HepG2 (cell line): ENCODE measurements around the gene COL9A2. TPM values are rescaled to one million over a fixed set of nuclear protein-coding genes. Genes with fewer than 3 reads are reported as not detected.

ENCODE experiments used
- ATAC-seq: fragments of 200-7000 bp; cut with Tn5 transposase; 3 replicates; pipeline ENCODE4 v1.9.1; 2020; ENCODE audit warnings: mild to moderate bottlenecking, moderate library complexity
- BruUV-seq: library from RNA; stranded (reverse); fragments of 400-500 nt; replicated peaks from 2 replicates; lab custom pipeline; 2021; lab: Mats Ljungman, UMichigan
- CTCF ChIA-PET: fragments of 300-600 bp; formaldehyde crosslinking; extraction: SDS; loops from one replicate; lab custom pipeline; 2021; ENCODE audit warnings: low total read pairs, inconsistent platforms, low intra/inter-chr PET ratio; lab: Yijun Ruan, JAX
- POLR2A ChIA-PET: fragments of 350-600 bp; sonication (Branson Sonifier 250); formaldehyde crosslinking; loops from one replicate; lab custom pipeline; 2020; ENCODE audit warnings: antibody characterized with exemption, inconsistent platforms; lab: Yijun Ruan, JAX
- DNase-seq: peaks from one replicate; pipeline ENCODE4 v3.0.0-alpha.2; 2015; ENCODE audit warnings: low spot score
- FAIRE-seq: peaks from 3 replicates; lab custom pipeline; 2011; peaks lifted over from hg19 to GRCh38; lab: Jason Lieb, UNC
- H2AFZ ChIP-seq: one replicate; pipeline ENCODE4 v1.6.1; 2011; ENCODE audit warnings: low read length, inconsistent platforms
- H3K27ac ChIP-seq: fragments of 300-600 bp; 3 replicates; pipeline ENCODE4 v1.8.0; 2011; ENCODE audit warnings: mixed run types, mild to moderate bottlenecking, mixed read lengths, low read length, inconsistent platforms; ENCODE audit not compliant: insufficient read depth; ENCODE audit errors: extremely low read length
- H3K27me3 ChIP-seq, 2 experiments: fragments of 200-600 bp in 1 of 2; 2 replicates in 1 of 2; 3 replicates in 1 of 2; pipeline versions ENCODE4 v1.6.0 to v1.8.0; 2011; ENCODE audit warnings: low read length in 2 of 2, mild to moderate bottlenecking in 2 of 2, moderate library complexity in 2 of 2, inconsistent platforms in 1 of 2; ENCODE audit not compliant: insufficient read depth in 2 of 2, control insufficient read depth in 1 of 2
- H3K36me3 ChIP-seq, 2 experiments: fragments of 200-600 bp in 1 of 2; replicated peaks in 1 of 2; 2 replicates in 1 of 2; 3 replicates in 1 of 2; pipeline versions ENCODE4 v1.5.1 to v1.8.0; 2011; ENCODE audit warnings: low read length in 2 of 2, inconsistent platforms in 1 of 2; ENCODE audit not compliant: insufficient read depth in 2 of 2, control insufficient read depth in 1 of 2
- H3K4me1 ChIP-seq: 2 replicates; pipeline ENCODE4 v1.5.1; 2012; ENCODE audit warnings: low read length, inconsistent platforms; ENCODE audit not compliant: insufficient read depth
- H3K4me2 ChIP-seq: 2 replicates; pipeline ENCODE4 v1.6.0; 2011; ENCODE audit warnings: low read depth, low read length, inconsistent platforms
- H3K4me3 ChIP-seq, 3 experiments: fragments of 200-600 bp in 1 of 3; sonication (generic), shearing (Covaris generic) in 1 of 3; replicated peaks in 1 of 3; 2 replicates each; pipeline ENCODE4 v1.5.1; 2011 to 2016; ENCODE audit warnings: low read length in 3 of 3, inconsistent platforms in 2 of 3, low read depth in 2 of 3, mild to moderate bottlenecking in 2 of 3, control low read depth in 1 of 3, mixed read lengths in 1 of 3; ENCODE audit not compliant: insufficient read depth in 1 of 3
- H3K79me2 ChIP-seq: one replicate; pipeline ENCODE4 v1.6.1; 2011; ENCODE audit warnings: low read length, inconsistent platforms; ENCODE audit not compliant: insufficient read depth
- H3K9ac ChIP-seq: 2 replicates; pipeline ENCODE4 v1.6.0; 2011; ENCODE audit warnings: mild to moderate bottlenecking, low read depth, low read length, inconsistent platforms; ENCODE audit not compliant: insufficient read depth
- H3K9me3 ChIP-seq: 2 replicates; pipeline ENCODE4 v1.5.1; 2012; ENCODE audit warnings: mild to moderate bottlenecking, low read length
- H4K20me1 ChIP-seq: 2 replicates; pipeline ENCODE4 v1.6.0; 2011; ENCODE audit warnings: inconsistent platforms, mild to moderate bottlenecking, low read length, moderate library complexity; ENCODE audit not compliant: insufficient read depth
- DMTF1 ChIP-seq: sonication (generic); formaldehyde crosslinking; IDR thresholded peaks from 2 replicates; pipeline ENCODE4 v1.4.0; 2020; ENCODE audit warnings: mild to moderate bottlenecking, missing genetic modification reagents
- REXO4 ChIP-seq: sonication (generic); formaldehyde crosslinking; IDR thresholded peaks from 2 replicates; pipeline ENCODE4 v1.8.0; 2022; ENCODE audit warnings: missing genetic modification reagents, mild to moderate bottlenecking, borderline replicate concordance
- SIN3A ChIP-seq: IDR thresholded peaks from 2 replicates; pipeline ENCODE4 v1.6.1; 2011; ENCODE audit warnings: low read depth, mild to moderate bottlenecking, control low read depth, low read length, borderline replicate concordance
- SMYD3 ChIP-seq: sonication (generic); formaldehyde crosslinking; IDR thresholded peaks from 2 replicates; pipeline ENCODE4 v1.8.1; 2023; ENCODE audit warnings: mild to moderate bottlenecking, missing genetic modification reagents
- TEAD3 ChIP-seq: optimal IDR thresholded peaks from 2 replicates; pipeline ENCODE3; 2016; ENCODE audit warnings: borderline replicate concordance
- TERF1 ChIP-seq: sonication (generic); formaldehyde crosslinking; IDR thresholded peaks from 2 replicates; pipeline ENCODE4 v1.8.0; 2022; ENCODE audit warnings: mild to moderate bottlenecking, missing genetic modification reagents, moderate library complexity
- ZNF30 ChIP-seq: sonication (generic); formaldehyde crosslinking; IDR thresholded peaks from 2 replicates; pipeline ENCODE4 v1.5.0; 2020; ENCODE audit warnings: mild to moderate bottlenecking, missing genetic modification reagents
- ZNF577 ChIP-seq: sonication (generic); formaldehyde crosslinking; IDR thresholded peaks from 2 replicates; pipeline ENCODE4 v1.4.0; 2020; ENCODE audit warnings: mild to moderate bottlenecking, low read depth, missing genetic modification reagents, borderline replicate concordance
- ZNF644 ChIP-seq: IDR thresholded peaks from 2 replicates; pipeline ENCODE4 v1.6.1; 2016; ENCODE audit warnings: low read depth
- WGBS: methylation state at CpG from one replicate; pipeline ENCODE4 v1.1.6; 2017; ENCODE audit warnings: low lambda C conversion rate; 5-methylcytosine and 5-hydroxymethylcytosine counted together
- in situ Hi-C: cut with HindIII; loops from 2 replicates; pipeline ENCODE4 v1.10.0; 2017; ENCODE audit warnings: low pct_unique_long_range_greater_than_20kb; ENCODE audit not compliant: extremely low pct_ligation_motif_present
- intact Hi-C: fragments of 100-400 bp; cut with micrococcal nuclease; formaldehyde crosslinking; loops from one replicate; pipeline ENCODE4 v1.10.0; 2022; ENCODE audit not compliant: unreplicated experiment
- polyA plus RNA-seq, 8 experiments: library from polyadenylated mRNA; depleted of rRNA in 3 of 8; stranded (reverse) in 7 of 8; unstranded in 1 of 8; fragments of >200 nt; fragmentation: Illumina TruSeq in 4 of 8; extraction: Trizol in 4 of 8; gene quantifications; 2 replicates each; pipeline versions ENCODE4 v1.2.1 to v1.2.3, GENCODE V29; 2011 to 2016; ENCODE audit warnings: low read depth in 4 of 8, missing spikeins in 1 of 8, mixed read lengths in 1 of 8; ENCODE audit not compliant: insufficient read depth in 1 of 8
- total RNA-seq, 5 experiments: library from RNA; depleted of rRNA; stranded (reverse); fragments of >200 nt; fragmentation: Illumina TruSeq; extraction: Trizol; gene quantifications; 2 replicates each; pipeline ENCODE4 v1.2.3, GENCODE V29; 2016; ENCODE audit warnings: low read depth in 1 of 5

The COL9A2 gene
- total and polyA plus RNA-seq, 2 of the 13 experiments (the other 11 are each of a cell fraction or from before 2014, with no cell fraction given), result 20.2 to 26.9 TPM

GRCh38 chr1:40257313-40257687, 59.8 kb downstream of the COL9A2 start (continued):
- 0 out of 2 replicates have a peak, but pooled peaks have one; percentile 34 for TF ChIP-seq TERF1
- TF ChIP-seq REXO4, result 0 out of 2 replicates have a peak, but pooled peaks have one; percentile 45
- 0 out of 2 replicates have a peak, but pooled peaks have one; percentile 9 for TF ChIP-seq SIN3A
- TF ChIP-seq SMYD3 (CRISPR knock-in tag), result 0 out of 2 replicates have a peak, but pooled peaks have one; percentile 14

GRCh38 chr1:40256401-40257084, 60.5 kb downstream of the COL9A2 start:
- CTCF ChIA-PET, result no interaction called here
- DNase-seq (no peak), FAIRE-seq (no peak), ATAC-seq (no peak)
- H3K27me3 ChIP-seq, result no peaks in the 10 kb centered on the region; a peak in 1 of 5 replicates
- H3K4me3 ChIP-seq, result peak overlapping the region; percentile 82 to 87 (median 86); a peak in 5 of 6 replicates
- POLR2A ChIA-PET, result no interaction called here
- intact Hi-C loops (loop anchor here (5.0 to 10.0 kb wide), 2 partner anchors 58 to 94 kb away; partner anchors contain the start of genes COL9A2 and RLF), in situ Hi-C loops (no loop called here)
- H3K9me3 ChIP-seq, result no peaks in the 10 kb centered on the region
- TF ChIP-seq ZNF644, result no peak
- no peak for TF ChIP-seq DMTF1
- TF ChIP-seq ZNF577 (CRISPR knock-in tag), result no peak
- TF ChIP-seq ZNF30, result no peak
- no peak for TF ChIP-seq TEAD3 (CRISPR knock-in tag)
- 58% methylated on average over 6 of the region's 6 CpGs for WGBS
- peaks cover 19% of the 10 kb centered on the region for H3K4me1 ChIP-seq
- no peaks in the 10 kb centered on the region for H4K20me1 ChIP-seq
- H3K79me2 ChIP-seq, result peaks cover 36% of the 10 kb centered on the region
- no TSS peak for BruUV-seq
- peak overlapping the region; percentile 98 for H3K27ac ChIP-seq
- H3K36me3 ChIP-seq, result peaks cover 3 to 15% of the 10 kb centered on the region in 2 experiments; a peak in 4 of 5 replicates
- no peak overlapping the region for H2AFZ ChIP-seq
- H3K4me2 ChIP-seq, result peak overlapping the region; percentile 68
- H3K9ac ChIP-seq, result peak overlapping the region; percentile 99
